Effector CD8-positive, alpha-beta T cell (primary cell): ENCODE data around the gene HS6ST1.
"Not testable (repeated sequence)": the region's sequence is repeated elsewhere in the genome, so short reads cannot be mapped to it uniquely, and the experiment has no call there.

Experiments
- DNase-seq: peaks from one replicate; lab custom pipeline; 2025; lab: John Stamatoyannopoulos, UW

Gene HS6ST1

DNA sequence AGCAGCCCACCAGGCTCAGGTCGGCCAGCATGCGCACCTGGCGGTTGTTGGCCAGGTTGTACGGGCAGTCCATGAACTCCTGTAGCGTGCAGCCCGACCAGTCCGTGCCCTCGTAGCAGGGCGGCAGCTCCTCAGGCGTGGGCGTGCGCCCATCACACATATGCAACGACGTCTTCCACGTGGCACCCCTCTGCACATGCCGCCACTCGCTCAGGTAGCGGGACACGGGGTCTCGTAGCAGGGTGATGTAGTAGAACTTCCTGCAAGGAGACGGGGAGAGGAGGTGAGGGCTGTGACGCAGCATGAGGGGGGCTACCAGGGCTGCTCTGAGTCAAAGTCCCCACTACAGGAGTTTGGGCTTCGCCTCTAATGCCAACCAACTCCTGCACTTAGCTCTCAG is 50.1 kb downstream of the HS6ST1 start:
- DNase-seq = not testable (repeated sequence)

DNA sequence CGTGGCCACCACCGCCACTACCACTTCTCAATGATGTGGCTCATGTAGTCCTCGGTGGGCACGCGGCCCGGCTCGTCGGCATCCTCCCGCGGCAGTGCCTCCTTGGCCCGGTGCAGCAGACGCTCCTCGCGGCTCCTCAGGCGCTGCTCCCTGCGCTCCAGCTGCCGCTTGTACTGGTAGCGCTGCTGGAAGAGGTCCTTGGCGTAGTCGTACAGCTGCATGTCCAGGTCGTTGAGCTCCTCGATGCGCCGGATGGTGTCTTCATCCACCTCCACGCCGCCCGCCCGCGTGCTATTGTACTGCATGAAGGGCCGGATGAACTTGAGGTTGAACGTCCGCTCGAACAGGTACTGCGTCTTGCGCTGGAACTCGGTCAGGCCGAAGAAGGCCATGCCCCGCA is 50.5 kb downstream of the HS6ST1 start:
- not testable (repeated sequence) for DNase-seq

DNA sequence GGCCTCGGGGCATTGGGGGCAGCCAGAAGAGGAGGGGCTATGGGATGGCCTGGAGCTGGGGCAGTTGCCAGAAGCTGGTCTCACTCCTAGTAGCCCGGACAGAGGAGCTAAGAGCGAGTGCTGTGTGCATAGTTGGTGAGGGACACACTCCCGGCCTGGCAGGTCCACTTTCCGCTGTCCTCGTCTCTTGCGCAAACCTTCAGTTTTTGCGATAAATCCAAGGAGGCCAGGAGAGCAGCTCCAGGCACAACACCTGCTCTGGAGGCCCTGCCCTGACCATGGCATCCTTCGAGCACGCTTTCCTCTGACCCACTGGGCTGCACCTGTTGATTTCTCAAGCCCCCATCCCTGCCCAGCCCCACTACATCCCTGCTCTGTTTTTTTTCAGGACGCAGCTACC is 51.0 kb downstream of the HS6ST1 start:
- DNase-seq = not testable (repeated sequence)

DNA sequence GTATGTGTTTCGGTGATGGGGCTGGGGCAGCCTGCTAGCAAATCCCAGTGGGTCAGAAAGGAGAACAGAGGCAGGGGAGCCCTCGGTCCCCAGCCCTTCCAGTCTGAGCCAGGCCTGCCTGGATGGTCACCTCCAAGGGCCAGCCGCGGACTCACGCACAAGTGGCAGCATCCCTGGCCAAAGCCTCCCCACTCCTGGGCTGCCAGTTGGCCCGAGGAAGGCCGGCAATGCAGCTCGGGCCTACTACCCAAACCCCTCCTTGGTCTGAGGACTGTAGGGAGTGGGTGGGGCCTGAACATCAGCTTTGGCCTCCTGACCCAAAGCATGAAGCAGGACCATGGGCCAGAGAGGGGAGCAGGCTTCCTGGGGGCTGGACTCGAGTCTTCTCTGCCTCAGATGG is 51.5 kb downstream of the HS6ST1 start:
- not testable (repeated sequence) for DNase-seq

GRCh38 chr2:128266463-128266862 is 52.2 kb downstream of the HS6ST1 start:
- DNase-seq = not testable (repeated sequence)

GRCh38 chr2:128265608-128265993 is 53.1 kb downstream of the HS6ST1 start:
- not testable (repeated sequence) for DNase-seq

DNA sequence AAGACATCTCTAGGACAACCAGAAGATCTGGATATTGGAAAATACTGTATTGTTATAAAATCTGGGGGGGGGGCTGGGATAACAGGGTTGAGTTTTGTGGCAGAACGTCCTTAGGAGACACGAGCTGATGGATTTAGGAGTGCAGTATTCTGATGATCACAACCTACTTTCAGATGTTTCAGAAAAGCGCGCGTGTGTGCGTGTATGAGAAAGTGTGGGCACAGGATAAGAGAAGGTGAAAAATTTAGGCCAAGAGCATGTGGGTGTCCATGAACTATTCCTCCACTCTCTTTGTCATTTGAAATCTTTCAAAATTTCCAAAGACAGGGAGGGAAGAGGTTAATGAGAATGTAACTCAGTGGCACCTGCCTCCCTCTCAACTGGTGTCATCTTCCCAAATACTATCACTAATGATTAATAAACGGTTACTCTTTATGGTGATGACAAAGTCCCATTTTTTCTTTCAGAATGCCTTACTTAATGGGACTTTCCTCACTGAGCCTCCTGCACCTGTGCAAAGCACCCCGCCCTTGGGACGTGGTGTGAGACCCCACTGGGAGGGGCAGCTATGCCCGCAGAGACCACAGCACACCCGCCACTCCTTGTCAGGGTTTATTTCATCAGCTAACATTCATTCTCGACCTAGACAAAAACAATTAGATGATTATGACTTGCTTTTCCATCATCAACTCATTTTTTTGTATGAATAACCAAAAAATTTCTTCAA is 53.6 kb downstream of the HS6ST1 start:
- no peak for DNase-seq

- no peak for DNase-seq
These were observed 54.8 kb downstream of the HS6ST1 start for GRCh38 chr2:128263902-128264331.

DNA sequence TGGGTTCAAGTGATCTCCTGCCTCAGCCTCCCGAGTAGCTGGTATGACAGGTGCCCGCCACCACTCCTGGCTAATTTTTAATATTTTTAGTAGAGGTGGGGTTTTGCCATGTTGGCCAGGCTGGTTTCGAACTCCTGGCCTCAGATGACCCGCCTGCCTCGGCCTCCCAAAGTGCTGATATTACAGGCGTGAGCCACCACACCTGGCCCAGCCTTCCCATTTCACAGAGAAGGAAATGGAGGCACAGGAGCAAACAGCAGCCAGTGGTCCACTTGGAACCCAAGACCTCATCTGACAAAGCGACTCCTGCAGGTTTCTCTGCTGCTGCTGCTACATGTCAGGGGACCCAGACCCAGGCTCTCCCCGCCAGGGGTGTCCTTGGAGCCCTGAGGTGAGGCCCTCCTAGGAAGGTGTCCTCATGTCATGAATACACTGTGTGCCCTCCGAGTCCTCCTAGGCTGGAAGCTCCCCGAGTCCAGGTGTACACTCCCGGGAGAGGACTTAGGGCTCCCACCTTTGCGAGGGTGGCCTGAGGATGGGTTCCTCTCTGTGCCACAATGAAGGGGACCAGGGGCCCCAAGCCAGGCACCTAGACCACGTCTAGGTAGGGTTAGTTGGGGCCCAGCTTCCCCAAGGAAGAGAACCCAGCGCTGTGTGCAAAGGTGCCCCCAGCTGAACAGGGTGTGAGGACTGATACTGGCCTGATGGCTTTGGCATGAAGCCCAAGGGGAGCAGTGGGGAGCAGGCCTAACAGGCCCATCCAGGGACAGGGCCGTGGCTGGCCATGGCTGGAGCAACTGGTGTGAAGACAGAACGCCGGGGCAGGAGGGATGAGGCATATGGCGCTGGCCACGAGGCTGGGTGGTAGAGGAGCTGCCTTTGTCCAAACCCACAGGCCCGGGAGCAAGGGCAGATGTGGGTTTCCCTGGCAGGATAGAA is 56.1 kb downstream of the HS6ST1 start:
- DNase-seq = no peak

GRCh38 chr2:128261245-128262128 is 57.2 kb downstream of the HS6ST1 start:
- no peak for DNase-seq

DNA sequence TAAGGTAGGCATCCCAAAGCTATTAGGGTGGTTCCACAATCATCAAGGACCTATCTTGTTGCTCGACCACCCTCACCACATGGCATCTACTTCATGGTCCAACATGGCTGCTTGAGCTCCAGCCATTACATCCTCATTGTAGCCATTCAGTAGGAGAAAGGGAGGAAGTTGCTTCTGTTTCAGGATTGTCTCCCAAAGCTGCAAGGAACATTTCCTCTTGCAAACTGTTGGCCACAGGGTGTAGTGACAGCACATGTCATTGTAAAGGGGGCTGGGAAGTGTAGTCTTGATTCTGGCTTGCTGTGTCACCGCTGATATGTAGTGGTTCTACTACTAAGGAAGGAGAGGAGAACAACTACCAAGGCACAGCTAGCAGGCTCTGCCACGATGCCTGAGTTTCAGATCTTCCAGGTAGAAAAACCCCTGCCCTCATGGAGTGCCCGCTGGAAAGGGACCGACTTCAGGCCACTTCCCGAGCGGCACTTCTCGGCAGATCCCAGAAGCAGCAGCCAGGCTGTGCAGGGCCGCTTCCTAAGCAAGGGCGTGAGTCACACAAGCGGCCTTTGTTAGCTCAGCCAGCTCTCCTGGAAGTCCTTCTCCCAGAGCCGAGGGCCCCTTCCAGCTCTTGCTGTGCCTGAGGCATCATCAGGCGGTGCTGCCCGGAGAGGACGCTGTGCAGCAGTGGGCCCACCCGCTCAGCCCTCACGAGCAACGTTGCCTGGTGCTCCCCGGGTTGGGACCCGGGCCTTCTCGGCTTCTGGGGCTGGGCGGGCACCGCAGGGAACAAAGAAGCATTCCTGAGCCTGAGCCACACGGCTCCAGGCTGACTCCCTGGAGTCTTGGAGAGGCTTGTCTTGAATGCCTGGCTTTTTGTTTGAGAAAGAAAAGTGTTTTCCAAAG is 58.2 kb downstream of the HS6ST1 start:
- DNase-seq = no peak

DNA sequence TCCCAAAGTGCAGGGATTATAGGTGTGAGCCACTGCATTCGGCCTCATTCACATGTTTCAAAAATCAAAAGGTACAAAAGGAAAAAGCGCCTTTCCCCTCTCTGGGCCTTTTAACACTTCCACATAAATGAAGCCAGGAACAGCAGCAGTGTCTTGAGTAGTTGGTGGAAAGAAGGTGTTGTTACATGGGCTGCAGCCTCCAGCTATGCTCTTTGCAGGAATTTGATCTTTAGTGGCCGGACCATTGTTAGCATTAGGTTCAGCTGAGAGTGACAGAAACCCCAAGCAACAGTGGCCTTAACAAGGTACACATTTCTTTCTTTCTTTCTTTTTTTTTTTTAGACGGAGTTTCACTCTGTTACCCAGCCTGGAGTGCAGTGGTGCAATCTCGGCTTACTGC is 59.1 kb downstream of the HS6ST1 start:
- DNase-seq = no peak

DNA sequence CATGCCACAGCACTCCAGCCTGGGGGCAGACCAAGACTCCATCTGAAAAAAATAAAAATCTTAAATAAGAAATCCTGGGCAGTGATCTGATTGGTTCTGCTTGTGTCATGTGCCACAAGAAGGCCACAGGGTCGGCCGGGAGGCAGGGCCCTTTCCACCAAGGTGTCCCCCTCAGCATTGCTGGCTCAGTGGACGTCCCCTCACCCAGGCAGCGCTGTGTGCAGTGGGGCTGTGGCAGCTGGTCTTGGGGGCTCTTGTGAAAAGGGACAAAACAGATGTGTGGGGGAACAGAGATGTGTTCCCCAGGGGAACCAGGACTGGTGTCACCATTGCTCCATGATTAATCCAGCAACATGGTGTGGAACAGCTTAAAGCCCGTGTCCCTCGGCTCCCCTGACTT is 60.5 kb downstream of the HS6ST1 start:
- DNase-seq = no peak

- no peak for DNase-seq
These were observed 66.2 kb downstream of the HS6ST1 start for GRCh38 chr2:128252501-128252900.

GRCh38 chr2:128252086-128252485 is 66.6 kb downstream of the HS6ST1 start:
- not testable (repeated sequence) for DNase-seq

GRCh38 chr2:128250229-128251025 is 68.2 kb downstream of the HS6ST1 start:
- no peak for DNase-seq

- no peak for DNase-seq
These were observed 69.1 kb downstream of the HS6ST1 start for GRCh38 chr2:128249555-128249954.

DNA sequence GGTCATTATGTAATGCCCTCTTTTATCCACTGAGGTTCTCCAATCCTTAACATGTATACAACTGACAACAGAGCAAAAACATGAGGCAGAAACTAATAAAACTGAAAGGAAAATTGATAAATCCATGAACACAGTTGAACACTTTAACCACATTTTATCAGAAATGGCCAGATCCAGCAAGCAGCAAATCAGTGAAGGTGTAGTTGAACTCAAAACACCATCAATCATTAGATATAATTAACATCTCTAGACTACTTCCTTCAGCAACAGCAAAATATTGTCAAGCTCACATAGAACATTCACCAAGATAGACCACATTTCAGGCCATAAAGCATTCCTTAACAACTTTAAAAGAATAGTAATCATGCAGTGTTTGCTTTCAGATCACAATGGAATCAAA is 72.9 kb downstream of the HS6ST1 start:
- DNase-seq = no peak

GRCh38 chr2:128241896-128242295 is 76.8 kb downstream of the HS6ST1 start:
- DNase-seq = no peak
